ENCODE results near the gene CADM4.

CADM4 gene

DNA sequence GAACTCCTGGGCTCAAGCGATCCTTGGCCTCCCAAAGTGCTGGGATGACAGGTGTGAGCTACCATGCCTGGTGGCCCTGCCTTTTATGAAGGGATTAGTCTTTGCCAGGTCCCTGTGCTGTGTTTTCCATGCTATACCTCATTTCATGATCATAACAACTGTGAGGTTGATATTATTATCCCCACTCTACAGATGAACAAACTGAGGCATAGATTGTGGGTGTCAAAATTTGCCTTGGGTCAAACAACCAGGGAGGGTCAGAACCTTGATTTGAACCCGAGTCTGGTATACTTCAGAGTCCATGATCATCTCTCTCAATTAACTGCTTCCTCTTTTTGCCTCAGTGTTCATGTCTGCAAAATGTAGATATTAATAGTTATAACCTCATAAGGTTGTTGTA, 57.2 kb downstream of the CADM4 start:
- no peak for DNase-seq (ENCODE audit: low spot score)

DNA sequence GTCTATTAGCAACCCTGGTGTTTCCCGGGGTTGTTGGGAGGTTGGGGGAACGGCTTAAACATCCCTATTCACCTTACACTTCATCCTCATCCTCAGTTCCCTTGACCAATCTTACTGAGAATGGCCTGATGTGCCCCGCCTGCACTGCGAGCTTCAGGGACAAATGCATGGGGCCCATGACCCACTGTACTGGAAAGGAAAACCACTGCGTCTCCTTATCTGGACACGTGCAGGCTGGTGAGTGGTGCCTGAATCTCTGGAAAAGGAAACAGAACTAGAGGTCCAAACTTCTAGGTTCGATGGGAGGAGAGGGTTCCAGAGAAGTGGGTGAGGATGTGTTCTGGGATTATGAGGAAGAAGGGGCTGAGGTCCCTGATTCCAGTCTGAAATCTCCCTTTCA, 58.2 kb downstream of the CADM4 start:
- DNase-seq (ENCODE audit: low spot score): no peak

DNA sequence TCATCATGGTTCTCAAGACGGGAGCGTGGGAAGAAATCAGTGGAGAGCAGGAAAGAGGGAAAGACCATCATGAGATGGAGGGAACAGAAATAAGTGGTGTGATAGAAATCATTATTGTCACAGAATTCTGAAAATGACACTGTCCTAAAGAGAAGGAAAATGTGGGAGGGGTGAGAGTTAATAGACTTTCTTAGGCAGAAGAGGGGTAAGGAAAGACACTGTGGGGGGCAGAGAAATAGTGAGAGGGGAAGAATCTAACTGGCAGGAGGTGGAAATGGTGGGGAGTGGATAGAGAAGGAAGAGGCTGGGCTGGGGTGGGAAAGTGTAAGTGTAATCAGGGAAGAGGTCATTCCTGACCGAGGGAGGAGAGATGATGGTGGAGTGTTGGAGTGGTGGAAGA, 60.9 kb downstream of the CADM4 start:
- DNase-seq (ENCODE audit: low spot score): no peak

DNA sequence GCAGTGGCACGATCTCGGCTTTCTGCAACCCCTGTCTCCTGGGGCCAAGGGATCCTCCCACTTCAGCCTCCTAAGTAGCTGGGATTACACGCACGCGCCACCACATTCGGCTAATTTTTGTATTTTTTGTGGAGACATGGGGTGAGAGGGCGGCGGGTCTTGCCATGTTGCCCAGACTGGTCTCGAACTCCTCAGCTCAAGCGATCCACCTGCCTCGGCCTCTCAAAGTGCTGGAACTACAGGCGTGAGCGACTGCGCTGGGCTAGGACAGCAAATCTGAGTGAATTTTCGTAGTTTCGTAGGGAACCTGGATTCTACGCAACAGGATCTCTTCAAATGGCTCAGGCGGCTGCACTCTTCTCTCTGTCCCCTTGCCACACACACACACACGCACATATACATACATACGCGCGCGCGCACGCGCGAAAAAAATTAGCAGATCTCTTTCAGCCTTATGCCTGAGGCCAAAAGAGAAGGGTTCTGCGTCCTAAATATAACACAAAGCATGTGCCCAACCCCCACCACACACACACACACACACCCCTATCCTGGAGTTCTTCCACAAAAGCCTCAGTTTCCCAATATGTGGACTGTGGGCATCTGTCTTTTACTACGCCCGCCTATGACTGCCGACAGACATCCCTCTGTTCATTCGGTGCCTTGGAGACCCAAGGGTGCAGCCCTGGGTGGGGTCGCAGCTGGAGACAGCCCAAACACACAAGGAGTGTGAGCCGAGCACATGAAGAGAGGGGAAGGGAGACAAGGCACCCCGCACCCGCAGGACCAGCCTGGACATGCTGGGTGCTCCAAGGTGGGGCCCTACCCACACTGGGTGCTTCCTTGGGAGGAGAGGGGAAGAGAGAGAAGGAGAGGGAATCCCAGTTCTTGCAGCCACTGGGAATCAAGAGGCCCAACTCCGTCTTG, 63.4 kb downstream of the CADM4 start:
- DNase-seq (ENCODE audit: low spot score): no peak

- DNase-seq (ENCODE audit: low spot score): peak; percentile 100
Measured at GRCh38 chr19:43575156-43575950, 64.3 kb downstream of the CADM4 start, which contains the start of the genes PINLYP and XRCC1. Gene PINLYP, plus strand, starts transcription at chr19:43575801. Its CDS starts 1,391 bp downstream, at chr19:43577192. Gene XRCC1, minus strand, starts transcription at chr19:43575527. Its CDS starts 69 bp downstream, at chr19:43575458.

GRCh38 chr19:43574424-43575155, 65.1 kb downstream of the CADM4 start:
- DNase-seq (ENCODE audit: low spot score): no peak
